Measurements from ENCODE around the gene SLC30A10.
"Not testable (repeated sequence)": the region's sequence is repeated elsewhere in the genome, so short reads cannot be mapped to it uniquely, and the experiment has no call there.

Gene SLC30A10

GRCh38 chr1:219927298-219927955, 930 bp downstream of the SLC30A10 start:
- DNase-seq: no peak

- DNase-seq: no peak
Measured at GRCh38 chr1:219926363-219926998, 1.9 kb downstream of the SLC30A10 start.

GRCh38 chr1:219924342-219924741, 4.0 kb downstream of the SLC30A10 start:
- DNase-seq: no peak

GRCh38 chr1:219917851-219918466, 10.4 kb downstream of the SLC30A10 start:
- no peak for DNase-seq

- no peak for DNase-seq
Measured at GRCh38 chr1:219917281-219917680, 11.1 kb downstream of the SLC30A10 start.

GRCh38 chr1:219916257-219916656, 12.1 kb downstream of the SLC30A10 start:
- DNase-seq: no peak

- DNase-seq: no peak
Measured at GRCh38 chr1:219913005-219913770, 15.2 kb downstream of the SLC30A10 start.

GRCh38 chr1:219910716-219911115, 17.6 kb downstream of the SLC30A10 start:
- no peak for DNase-seq

GRCh38 chr1:219909476-219909875, 18.9 kb downstream of the SLC30A10 start:
- DNase-seq: no peak

GRCh38 chr1:219908170-219908569, 20.2 kb downstream of the SLC30A10 start:
- no peak for DNase-seq

GRCh38 chr1:219907772-219908070, 20.6 kb downstream of the SLC30A10 start:
- no peak for DNase-seq

GRCh38 chr1:219906924-219907771, 21.2 kb downstream of the SLC30A10 start:
- DNase-seq: no peak

GRCh38 chr1:219906565-219906923, 21.8 kb downstream of the SLC30A10 start:
- DNase-seq: not testable (repeated sequence)

GRCh38 chr1:219905524-219905923, 22.8 kb downstream of the SLC30A10 start:
- no peak for DNase-seq

- DNase-seq: no peak
Measured at GRCh38 chr1:219904934-219905333, 23.4 kb downstream of the SLC30A10 start.

GRCh38 chr1:219903353-219903871, 24.9 kb downstream of the SLC30A10 start:
- DNase-seq: no peak

- no peak for DNase-seq
Measured at GRCh38 chr1:219902951-219903350, 25.4 kb downstream of the SLC30A10 start.

- DNase-seq: no peak
Measured at GRCh38 chr1:219900882-219901281, 27.5 kb downstream of the SLC30A10 start.

GRCh38 chr1:219900201-219900600, 28.2 kb downstream of the SLC30A10 start:
- DNase-seq: no peak

GRCh38 chr1:219898375-219898774, 30.0 kb downstream of the SLC30A10 start:
- DNase-seq: no peak

- DNase-seq: no peak
Measured at GRCh38 chr1:219897914-219898313, 30.4 kb downstream of the SLC30A10 start.

GRCh38 chr1:219892271-219892670, 36.1 kb downstream of the SLC30A10 start:
- not testable (repeated sequence) for DNase-seq

GRCh38 chr1:219891846-219892245, 36.5 kb downstream of the SLC30A10 start:
- DNase-seq: not testable (repeated sequence)

All from activated T-cell treated with anti-CD3 and anti-CD28 coated beads for 4 hours (primary cell).